Neuronal stem cell (in vitro differentiated cells): ENCODE measurements around the gene DENND2A.

Experiments
- DNase-seq: peaks from one replicate; pipeline ENCODE4 v3.0.0-alpha.2; 2013; ENCODE audit warnings: low spot score
- H2AFZ ChIP-seq: one replicate; pipeline ENCODE4 v1.6.1; 2013; ENCODE audit warnings: mild to moderate bottlenecking, low read length, inconsistent platforms
- H2AK5ac ChIP-seq: 2 replicates; pipeline ENCODE4 v1.6.1; 2013; ENCODE audit warnings: low read depth, mild to moderate bottlenecking, inconsistent platforms, low read length, moderate library complexity, mixed read lengths
- H2BK120ac ChIP-seq: 2 replicates; pipeline ENCODE4 v1.6.1; 2013; ENCODE audit warnings: low read depth, mild to moderate bottlenecking, inconsistent platforms, low read length, moderate library complexity, mixed read lengths
- H2BK12ac ChIP-seq: one replicate; pipeline ENCODE4 v1.6.1; 2013; ENCODE audit warnings: low read length, inconsistent platforms
- H2BK15ac ChIP-seq: 2 replicates; pipeline ENCODE4 v1.6.1; 2013; ENCODE audit warnings: mild to moderate bottlenecking, low read length, inconsistent platforms, mixed read lengths
- H2BK5ac ChIP-seq: one replicate; pipeline ENCODE4 v1.6.1; 2013; ENCODE audit warnings: inconsistent platforms, mild to moderate bottlenecking, low read length, moderate library complexity
- H3K14ac ChIP-seq: one replicate; pipeline ENCODE4 v1.6.1; 2013; ENCODE audit warnings: low read length, inconsistent platforms
- H3K18ac ChIP-seq: 2 replicates; pipeline ENCODE4 v1.6.1; 2013; ENCODE audit warnings: low read length, inconsistent platforms
- H3K23ac ChIP-seq: 2 replicates; pipeline ENCODE4 v1.6.1; 2013; ENCODE audit warnings: low read depth, mild to moderate bottlenecking, mixed read lengths, low read length, inconsistent platforms; ENCODE audit not compliant: poor library complexity
- H3K27ac ChIP-seq: replicated peaks from 3 replicates; pipeline ENCODE4 v1.5.1; 2013; ENCODE audit warnings: low read length, inconsistent platforms
- H3K27me3 ChIP-seq, 3 experiments: 2 replicates each; pipeline ENCODE4 v1.6.1; 2013; ENCODE audit warnings: low read length in 3 of 3, mild to moderate bottlenecking in 2 of 3, inconsistent platforms in 1 of 3, low read depth in 1 of 3, mixed read lengths in 1 of 3, moderate library complexity in 1 of 3; ENCODE audit not compliant: control insufficient read depth in 3 of 3, insufficient read depth in 3 of 3
- H3K36me3 ChIP-seq, 2 donors: replicated peaks in 1 of 2; 2 replicates each; pipeline ENCODE4 v1.6.1; 2013; ENCODE audit warnings: low read length in 2 of 2; ENCODE audit not compliant: control insufficient read depth in 2 of 2, insufficient read depth in 2 of 2
- H3K4ac ChIP-seq: 2 replicates; pipeline ENCODE4 v1.6.1; 2013; ENCODE audit warnings: inconsistent platforms, mild to moderate bottlenecking, low read length, moderate library complexity
- H3K4me1 ChIP-seq, 2 donors: 1 replicate in 1 of 2; 2 replicates in 1 of 2; pipeline ENCODE4 v1.6.1; 2013; ENCODE audit warnings: low read length in 2 of 2, low read depth in 1 of 2; ENCODE audit not compliant: control insufficient read depth in 2 of 2, insufficient read depth in 1 of 2
- H3K4me2 ChIP-seq: one replicate; pipeline ENCODE4 v1.6.1; 2013; ENCODE audit warnings: mild to moderate bottlenecking, low read length, inconsistent platforms; ENCODE audit not compliant: insufficient read depth, poor library complexity, severe bottlenecking
- H3K4me3 ChIP-seq, 2 donors: 2 replicates each; pipeline ENCODE4 v1.5.1; 2013; ENCODE audit warnings: low read length in 2 of 2, mild to moderate bottlenecking in 2 of 2, inconsistent platforms in 1 of 2, moderate library complexity in 1 of 2
- H3K79me1 ChIP-seq: one replicate; pipeline ENCODE4 v1.6.1; 2013; ENCODE audit warnings: low read depth, mild to moderate bottlenecking, inconsistent platforms, low read length, moderate library complexity
- H3K9ac ChIP-seq: one replicate; pipeline ENCODE4 v1.6.1; 2013; ENCODE audit warnings: mild to moderate bottlenecking, low read depth, low read length, inconsistent platforms; ENCODE audit not compliant: poor library complexity
- H3K9me3 ChIP-seq, 2 donors: replicated peaks in 1 of 2; 2 replicates each; pipeline versions ENCODE3 to v1.6.1; 2013; ENCODE audit warnings: low read length in 2 of 2, mild to moderate bottlenecking in 2 of 2, inconsistent platforms in 1 of 2, low read depth in 1 of 2, mixed read lengths in 1 of 2, moderate library complexity in 1 of 2; ENCODE audit not compliant: control insufficient read depth in 2 of 2, insufficient read depth in 1 of 2
- H4K8ac ChIP-seq: one replicate; pipeline ENCODE4 v1.6.1; 2013; ENCODE audit warnings: low read depth, mild to moderate bottlenecking, inconsistent platforms, low read length, moderate library complexity
- H4K91ac ChIP-seq: one replicate; pipeline ENCODE4 v1.6.1; 2013; ENCODE audit warnings: low read length, low read depth, mild to moderate bottlenecking, inconsistent platforms; ENCODE audit not compliant: poor library complexity
- WGBS, 2 donors: extraction: QIAGEN DNeasy Blood & Tissue Kit; methylation state at CpG; one replicate each; pipeline ENCODE4 v1.1.7; 2013; ENCODE audit warnings: missing lambda C conversion rate in 2 of 2, mixed read lengths in 1 of 2; ENCODE audit not compliant: insufficient read length in 2 of 2, insufficient replicate concordance in 1 of 2; ENCODE audit errors: extremely low coverage in 2 of 2; 5-methylcytosine and 5-hydroxymethylcytosine counted together

Gene DENND2A

DNA sequence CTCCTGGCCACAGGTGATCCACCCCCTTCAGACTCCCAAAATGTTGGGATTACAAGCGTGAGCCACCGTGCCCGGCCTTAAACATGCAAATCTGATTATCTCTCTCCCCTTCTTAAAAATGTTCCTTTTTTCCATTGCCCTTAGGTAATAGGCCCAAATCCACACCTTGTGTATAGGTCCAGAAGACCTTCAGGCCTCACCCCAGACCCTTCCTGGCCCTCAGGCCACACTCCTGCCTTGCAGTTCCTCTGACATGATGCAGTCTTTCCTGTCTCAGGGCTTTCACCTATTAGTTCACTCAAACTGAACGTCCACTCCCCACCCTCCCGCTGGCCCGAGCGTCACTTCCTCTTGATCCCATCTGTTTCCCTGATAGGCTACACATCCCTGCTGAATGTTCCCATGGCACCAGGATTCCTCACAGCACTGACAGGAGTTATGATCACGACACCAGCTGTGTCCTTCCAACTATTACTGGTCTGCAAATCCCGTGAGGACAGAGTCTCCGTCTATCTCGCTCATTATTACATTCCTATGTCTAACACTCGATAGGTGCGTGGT, 46.4 kb downstream of the DENND2A start:
- H4K91ac ChIP-seq: no peak overlapping the region
- no peak overlapping the region for H3K27ac ChIP-seq
- H2BK5ac ChIP-seq: no peak overlapping the region
- no peak overlapping the region for H3K4ac ChIP-seq
- H3K4me2 ChIP-seq: no peak overlapping the region
- H2AK5ac ChIP-seq: no peak overlapping the region
- no peaks in the 10 kb centered on the region for H3K9me3 ChIP-seq
- no peak overlapping the region for H3K18ac ChIP-seq
- H3K4me3 ChIP-seq: no peak overlapping the region
- no peak overlapping the region for H3K23ac ChIP-seq
- no CpG with 5 or more reads among the region's 13 CpGs for WGBS, 2 donors
- H2BK12ac ChIP-seq: no peak overlapping the region
- H2BK120ac ChIP-seq: no peak overlapping the region
- H3K79me1 ChIP-seq: no peaks in the 10 kb centered on the region
- H4K8ac ChIP-seq: no peak overlapping the region
- peaks cover 2 to 32% of the 10 kb centered on the region in 2 donors for H3K36me3 ChIP-seq
- no peak for DNase-seq
- no peak overlapping the region for H2AFZ ChIP-seq
- no peak overlapping the region for H2BK15ac ChIP-seq
- no peak overlapping the region for H3K14ac ChIP-seq
- no peak overlapping the region for H3K9ac ChIP-seq
- H3K4me1 ChIP-seq: no peaks in the 10 kb centered on the region
- H3K27me3 ChIP-seq: no peaks in the 10 kb centered on the region

DNA sequence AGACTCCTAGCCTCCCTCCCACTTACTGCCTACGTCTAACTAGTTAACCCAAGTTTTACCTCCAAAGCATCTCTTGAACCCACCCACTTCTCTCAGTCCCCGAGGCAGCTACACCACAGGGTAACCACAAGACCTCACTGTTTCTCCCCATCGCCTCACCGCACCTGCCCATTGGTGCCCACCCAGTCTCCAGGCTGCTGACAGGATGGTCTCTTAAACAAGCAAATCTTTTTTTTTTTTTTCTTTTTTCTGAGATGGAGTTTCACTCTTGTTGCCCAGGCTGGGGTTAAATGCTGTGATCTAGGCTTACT, 47.0 kb downstream of the DENND2A start:
- no peaks in the 10 kb centered on the region for H3K4me1 ChIP-seq
- no peak overlapping the region for H4K91ac ChIP-seq
- H3K79me1 ChIP-seq: no peaks in the 10 kb centered on the region
- no peak overlapping the region for H4K8ac ChIP-seq
- no peak overlapping the region for H3K14ac ChIP-seq
- no peak overlapping the region for H3K4me2 ChIP-seq
- H2BK15ac ChIP-seq: no peak overlapping the region
- no peak overlapping the region for H3K4me3 ChIP-seq
- H2BK120ac ChIP-seq: no peak overlapping the region
- no peak overlapping the region for H3K9ac ChIP-seq
- H3K27ac ChIP-seq: no peak overlapping the region
- no peaks in the 10 kb centered on the region for H3K9me3 ChIP-seq
- no peak overlapping the region for H2AK5ac ChIP-seq
- H3K36me3 ChIP-seq: peaks cover 2 to 26% of the 10 kb centered on the region in 2 donors
- no peak for DNase-seq
- H2BK12ac ChIP-seq: no peak overlapping the region
- H3K23ac ChIP-seq: no peak overlapping the region
- H3K4ac ChIP-seq: no peak overlapping the region
- no peak overlapping the region for H2AFZ ChIP-seq
- no CpG with 5 or more reads among the region's 4 CpGs for whole genome bisulfite sequencing, 2 donors
- H2BK5ac ChIP-seq: no peak overlapping the region
- no peaks in the 10 kb centered on the region for H3K27me3 ChIP-seq
- no peak overlapping the region for H3K18ac ChIP-seq

DNA sequence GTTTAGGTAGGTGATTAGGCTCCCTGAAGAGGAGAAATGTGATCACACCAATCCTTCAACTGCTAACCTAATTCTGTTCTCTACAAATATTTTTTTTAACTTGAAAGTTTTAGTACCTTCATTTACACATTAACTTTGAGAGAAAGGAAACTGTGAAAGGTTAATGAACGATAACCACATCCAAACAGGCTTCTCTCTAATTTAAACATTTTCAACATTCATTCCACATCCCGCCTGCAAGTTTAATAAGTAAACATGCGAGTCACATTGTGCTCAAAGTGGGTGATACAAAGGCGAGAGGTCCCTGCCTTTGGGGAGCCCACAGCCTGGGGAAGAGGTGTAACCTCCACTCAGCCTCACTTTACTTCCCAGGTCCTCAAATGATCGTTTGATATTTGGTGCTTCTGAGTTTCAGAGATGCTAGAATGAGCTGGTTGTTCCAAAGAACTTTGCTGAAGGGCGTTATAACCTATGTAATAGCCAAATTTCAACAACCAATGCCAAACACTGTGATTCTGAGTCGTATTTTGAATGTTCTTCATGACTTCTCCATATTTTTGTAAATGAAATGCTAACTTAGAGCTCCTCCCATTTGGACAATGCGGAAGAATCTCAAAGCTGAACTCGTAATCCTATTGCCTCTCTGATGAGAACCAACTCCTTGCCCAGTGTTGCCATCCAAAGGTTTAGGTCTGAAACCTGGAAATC, 47.5 kb downstream of the DENND2A start:
- H3K4ac ChIP-seq: no peak overlapping the region
- no peak overlapping the region for H2AK5ac ChIP-seq
- peaks cover 2 to 27% of the 10 kb centered on the region in 2 donors for H3K36me3 ChIP-seq
- H3K27me3 ChIP-seq: no peaks in the 10 kb centered on the region
- H4K8ac ChIP-seq: no peak overlapping the region
- H3K4me2 ChIP-seq: no peak overlapping the region
- no peak overlapping the region for H2BK15ac ChIP-seq
- no peak overlapping the region for H3K4me3 ChIP-seq
- H3K9me3 ChIP-seq: no peaks in the 10 kb centered on the region
- no peak overlapping the region for H2BK12ac ChIP-seq
- no peak overlapping the region for H3K18ac ChIP-seq
- no peak overlapping the region for H2AFZ ChIP-seq
- H2BK5ac ChIP-seq: no peak overlapping the region
- WGBS, 2 donors: no CpG with 5 or more reads among the region's 9 CpGs
- no peaks in the 10 kb centered on the region for H3K79me1 ChIP-seq
- no peak for DNase-seq
- no peak overlapping the region for H2BK120ac ChIP-seq
- H3K27ac ChIP-seq: no peak overlapping the region
- H3K23ac ChIP-seq: no peak overlapping the region
- H3K9ac ChIP-seq: no peak overlapping the region
- H4K91ac ChIP-seq: no peak overlapping the region
- H3K14ac ChIP-seq: no peak overlapping the region
- no peaks in the 10 kb centered on the region for H3K4me1 ChIP-seq

DNA sequence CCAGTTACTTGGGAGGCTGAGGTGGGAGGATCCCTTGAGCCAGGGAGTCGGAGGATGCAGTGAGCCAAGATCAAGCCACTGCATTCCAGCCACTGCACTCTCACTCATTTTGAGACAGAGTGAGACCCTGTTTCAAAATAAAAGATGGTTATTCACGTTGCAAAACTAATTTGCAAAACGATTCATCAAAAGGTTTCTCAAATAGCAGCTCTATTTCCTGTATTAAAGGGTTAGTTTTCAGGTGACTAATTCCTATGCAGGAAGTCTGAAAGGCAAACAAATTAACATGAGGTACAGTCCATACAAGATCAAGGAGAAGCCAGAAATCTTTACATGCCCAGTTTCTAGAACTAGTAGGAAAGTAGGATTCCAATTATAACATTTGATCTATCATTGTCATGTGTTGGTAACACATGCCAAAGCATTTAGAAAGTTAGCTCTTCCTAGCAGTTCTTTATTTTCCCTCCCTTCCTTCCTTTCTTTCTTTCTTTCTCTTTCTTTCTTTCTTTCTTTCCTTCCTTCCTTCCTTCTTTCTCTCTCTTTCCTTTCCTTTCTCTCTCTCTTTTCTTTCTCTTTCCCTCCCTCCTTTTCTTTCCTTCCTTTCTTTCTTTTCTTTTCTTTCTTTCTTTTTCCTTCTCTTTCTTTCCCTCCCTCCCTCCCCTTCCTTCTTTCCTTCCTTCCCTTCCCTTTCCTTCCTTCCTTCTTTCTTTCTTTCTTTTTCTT, 49.3 kb downstream of the DENND2A start:
- no peak overlapping the region for H3K18ac ChIP-seq
- no CpG with 5 or more reads among the region's 3 CpGs for WGBS, 2 donors
- H3K4me2 ChIP-seq: no peak overlapping the region
- no peak overlapping the region for H2AK5ac ChIP-seq
- H2AFZ ChIP-seq: no peak overlapping the region
- no peak overlapping the region for H2BK120ac ChIP-seq
- H3K4me1 ChIP-seq: no peaks in the 10 kb centered on the region
- H3K36me3 ChIP-seq: peaks cover 10 to 33% of the 10 kb centered on the region in 2 donors
- no peak overlapping the region for H3K14ac ChIP-seq
- H3K23ac ChIP-seq: no peak overlapping the region
- no peak overlapping the region for H4K91ac ChIP-seq
- H3K9ac ChIP-seq: no peak overlapping the region
- no peak overlapping the region for H3K4ac ChIP-seq
- H3K79me1 ChIP-seq: no peaks in the 10 kb centered on the region
- no peak overlapping the region for H2BK15ac ChIP-seq
- no peak overlapping the region for H2BK5ac ChIP-seq
- H3K9me3 ChIP-seq: no peaks in the 10 kb centered on the region
- no peaks in the 10 kb centered on the region for H3K27me3 ChIP-seq
- DNase-seq: no peak
- H2BK12ac ChIP-seq: no peak overlapping the region
- H3K4me3 ChIP-seq: no peak overlapping the region
- no peak overlapping the region for H3K27ac ChIP-seq
- no peak overlapping the region for H4K8ac ChIP-seq
